ENCODE results near the gene TRIP13.

The TRIP13 gene

GRCh38 chr5:870956-871355 lies 21.7 kb upstream of the TRIP13 start:
- no peak overlapping the region for H3K4me3 ChIP-seq (ENCODE audit: low read depth in 1 of 2, low read length in 1 of 2)
- H3K36me3 ChIP-seq: peaks cover 97% of the 10 kb centered on the region
- TF ChIP-seq, protein P1, sequence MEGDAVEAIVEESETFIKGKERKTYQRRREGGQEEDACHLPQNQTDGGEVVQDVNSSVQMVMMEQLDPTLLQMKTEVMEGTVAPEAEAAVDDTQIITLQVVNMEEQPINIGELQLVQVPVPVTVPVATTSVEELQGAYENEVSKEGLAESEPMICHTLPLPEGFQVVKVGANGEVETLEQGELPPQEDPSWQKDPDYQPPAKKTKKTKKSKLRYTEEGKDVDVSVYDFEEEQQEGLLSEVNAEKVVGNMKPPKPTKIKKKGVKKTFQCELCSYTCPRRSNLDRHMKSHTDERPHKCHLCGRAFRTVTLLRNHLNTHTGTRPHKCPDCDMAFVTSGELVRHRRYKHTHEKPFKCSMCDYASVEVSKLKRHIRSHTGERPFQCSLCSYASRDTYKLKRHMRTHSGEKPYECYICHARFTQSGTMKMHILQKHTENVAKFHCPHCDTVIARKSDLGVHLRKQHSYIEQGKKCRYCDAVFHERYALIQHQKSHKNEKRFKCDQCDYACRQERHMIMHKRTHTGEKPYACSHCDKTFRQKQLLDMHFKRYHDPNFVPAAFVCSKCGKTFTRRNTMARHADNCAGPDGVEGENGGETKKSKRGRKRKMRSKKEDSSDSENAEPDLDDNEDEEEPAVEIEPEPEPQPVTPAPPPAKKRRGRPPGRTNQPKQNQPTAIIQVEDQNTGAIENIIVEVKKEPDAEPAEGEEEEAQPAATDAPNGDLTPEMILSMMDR (IDR thresholded peaks at IDR 0.05): no peak

GRCh38 chr5:871596-872298 lies 20.9 kb upstream of the TRIP13 start:
- TF ChIP-seq, protein P1 (IDR thresholded peaks at IDR 0.05): no peak
- Histone ChIP-seq H3K9me3 (no peaks in the 10 kb centered on the region), H3K4me1 (ENCODE audit: control insufficient read depth in 1 of 2, insufficient read depth in 1 of 2, low read depth in 1 of 2, low read length in 1 of 2) (no peaks in the 10 kb centered on the region), H3K36me3 (peaks cover 100% of the 10 kb centered on the region), H3K4me3 (ENCODE audit: low read depth in 1 of 2, low read length in 1 of 2) (no peak overlapping the region), H3K27me3 (no peaks in the 10 kb centered on the region), H3K27ac (no peak overlapping the region)

More at GRCh38 chr5:870956-871355, 21.7 kb upstream of the TRIP13 start:
- Histone ChIP-seq H3K27me3 (no peaks in the 10 kb centered on the region), H3K9me3 (no peaks in the 10 kb centered on the region), H3K4me1 (ENCODE audit: control insufficient read depth in 1 of 2, insufficient read depth in 1 of 2, low read depth in 1 of 2, low read length in 1 of 2) (no peaks in the 10 kb centered on the region), H3K27ac (no peak overlapping the region)

DNA sequence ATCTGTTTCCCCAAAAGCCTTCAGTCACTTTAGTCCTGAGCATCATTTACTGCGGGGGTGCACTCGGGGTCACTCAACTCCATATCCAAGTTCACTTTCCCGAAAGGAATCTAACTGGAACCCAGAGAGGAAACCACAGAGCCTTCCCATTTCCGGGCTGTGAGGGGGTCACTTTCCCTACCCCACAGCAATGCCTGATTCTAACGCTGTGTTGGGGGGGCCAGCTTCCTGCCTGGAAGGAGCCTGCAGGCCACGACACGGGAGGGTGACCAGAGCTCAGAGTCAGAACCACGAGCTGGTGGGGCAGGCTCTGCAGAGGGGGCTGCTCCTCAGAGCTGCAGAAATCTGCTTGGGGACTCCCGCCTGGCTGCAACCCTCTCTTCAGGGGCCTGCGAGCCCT lies 20.4 kb upstream of the TRIP13 start:
- Histone ChIP-seq H3K4me3 (ENCODE audit: low read depth in 1 of 2, low read length in 1 of 2) (no peak overlapping the region), H3K9me3 (no peaks in the 10 kb centered on the region), H3K27ac (no peak overlapping the region), H3K27me3 (no peaks in the 10 kb centered on the region), H3K4me1 (ENCODE audit: control insufficient read depth in 1 of 2, insufficient read depth in 1 of 2, low read depth in 1 of 2, low read length in 1 of 2) (no peaks in the 10 kb centered on the region), H3K36me3 (peaks cover 100% of the 10 kb centered on the region)
- TF ChIP-seq, protein P1 (IDR thresholded peaks at IDR 0.05): no peak

DNA sequence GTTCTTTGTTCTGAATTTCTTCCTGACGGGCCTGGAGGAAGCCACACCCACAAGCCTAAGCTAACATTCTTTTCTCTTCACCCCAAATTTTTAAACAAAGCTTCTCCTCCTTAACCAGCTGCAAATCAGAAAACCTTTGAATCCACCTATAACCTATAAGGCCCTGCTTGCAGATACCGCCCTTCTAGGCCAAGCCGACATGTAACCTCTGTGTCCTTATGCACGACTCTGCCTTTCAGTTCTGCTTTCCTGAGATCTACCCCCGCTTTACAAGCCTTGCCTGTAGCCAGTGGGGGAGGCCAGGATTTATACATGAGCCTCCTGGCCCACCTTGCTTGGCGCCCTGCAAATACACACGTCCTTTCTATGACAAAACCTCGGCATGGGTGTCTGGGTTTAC lies 19.4 kb upstream of the TRIP13 start:
- H3K36me3 ChIP-seq: peaks cover 100% of the 10 kb centered on the region
- H3K4me3 ChIP-seq (ENCODE audit: low read depth in 1 of 2, low read length in 1 of 2): no peak overlapping the region
- no peaks in the 10 kb centered on the region for H3K9me3 ChIP-seq
- no peak overlapping the region for H3K27ac ChIP-seq
- no peaks in the 10 kb centered on the region for H3K4me1 ChIP-seq (ENCODE audit: control insufficient read depth in 1 of 2, insufficient read depth in 1 of 2, low read depth in 1 of 2, low read length in 1 of 2)
- H3K27me3 ChIP-seq: no peaks in the 10 kb centered on the region
- TF ChIP-seq, protein P1 (IDR thresholded peaks at IDR 0.05): no peak

DNA sequence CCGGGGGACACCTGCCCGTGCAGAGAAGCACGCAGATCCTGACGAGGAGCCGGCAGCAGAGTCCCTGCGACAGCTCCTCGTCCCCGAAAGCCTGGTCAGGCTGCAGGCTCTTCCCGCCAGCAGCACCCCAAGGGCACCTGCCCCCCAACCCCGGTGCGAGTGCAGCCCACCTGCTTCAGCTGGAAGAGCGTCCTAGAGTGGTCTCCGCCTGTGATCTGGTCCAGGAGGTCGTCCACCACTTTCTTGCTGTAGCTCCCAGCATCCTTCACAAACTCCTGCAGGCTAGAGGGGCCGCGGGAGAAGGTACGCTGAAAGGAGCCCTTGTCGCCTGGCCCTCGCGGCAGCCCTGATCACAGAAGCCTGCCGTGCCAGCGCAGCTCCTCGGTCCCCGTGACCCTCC lies 16.8 kb upstream of the TRIP13 start:
- peaks cover 81% of the 10 kb centered on the region for H3K36me3 ChIP-seq
- H3K27me3 ChIP-seq: no peaks in the 10 kb centered on the region
- H3K9me3 ChIP-seq: no peaks in the 10 kb centered on the region
- no peak overlapping the region for H3K4me3 ChIP-seq (ENCODE audit: low read depth in 1 of 2, low read length in 1 of 2)
- no peaks in the 10 kb centered on the region for H3K4me1 ChIP-seq (ENCODE audit: control insufficient read depth in 1 of 2, insufficient read depth in 1 of 2, low read depth in 1 of 2, low read length in 1 of 2)
- H3K27ac ChIP-seq: no peak overlapping the region
- TF ChIP-seq, protein P1 (IDR thresholded peaks at IDR 0.05): no peak
